ENCODE measurements around the gene NTRK3. TPM values are rescaled to one million over a fixed set of nuclear protein-coding genes. Genes with fewer than 3 reads are reported as not detected.

Gene NTRK3
- total RNA-seq, 4 donors from 2014 or later: 0.94 to 3.2 (median 1.8) TPM

GRCh38 chr15:88181613-88182012 is 74.9 kb downstream of the NTRK3 start:
- H3K27ac ChIP-seq: no peak overlapping the region
- intact Hi-C loops (cut with DNase I): no loop called here
- H3K27me3 ChIP-seq: no peaks in the 10 kb centered on the region
- 40 to 45% methylated on average over 6 of the region's 6 CpGs for WGBS, 2 donors
- TF ChIP-seq POLR2A (IDR thresholded peaks at IDR 0.05) (no peak), CTCF (IDR thresholded peaks at IDR 0.05) (no peak)
- H3K4me1 ChIP-seq: peaks cover 7 to 12% of the 10 kb centered on the region in 2 donors
- H3K36me3 ChIP-seq: no peaks in the 10 kb centered on the region
- no peak overlapping the region for H3K4me3 ChIP-seq (replicated peaks in 1 of 3)
- no peaks in the 10 kb centered on the region for H3K9me3 ChIP-seq
- peak; percentile 78 to 84 for DNase-seq

GRCh38 chr15:88179562-88179961 is 77.0 kb downstream of the NTRK3 start:
- TF ChIP-seq CTCF (IDR thresholded peaks at IDR 0.05) (no peak), POLR2A (IDR thresholded peaks at IDR 0.05) (no peak)
- WGBS, 2 donors: 93 to 98% methylated on average over 3 of the region's 3 CpGs
- no peak overlapping the region for H3K4me3 ChIP-seq (replicated peaks in 1 of 3)

GRCh38 chr15:88178631-88179030 is 77.9 kb downstream of the NTRK3 start:
- intact Hi-C loops (cut with DNase I): no loop called here
- no peaks in the 10 kb centered on the region for H3K9me3 ChIP-seq
- H3K27ac ChIP-seq: no peak overlapping the region
- TF ChIP-seq POLR2A (IDR thresholded peaks at IDR 0.05) (no peak), CTCF (IDR thresholded peaks at IDR 0.05) (no peak)
- H3K36me3 ChIP-seq: no peaks in the 10 kb centered on the region
- DNase-seq: no peak
- H3K4me1 ChIP-seq: peaks cover 7 to 12% of the 10 kb centered on the region in 2 donors
- WGBS, 2 donors: 86 to 89% methylated on average over 5 of the region's 5 CpGs
- no peaks in the 10 kb centered on the region for H3K27me3 ChIP-seq
- H3K4me3 ChIP-seq (replicated peaks in 1 of 3): no peak overlapping the region

More at GRCh38 chr15:88179562-88179961, 77.0 kb downstream of the NTRK3 start:
- no peaks in the 10 kb centered on the region for H3K9me3 ChIP-seq
- no peaks in the 10 kb centered on the region for H3K36me3 ChIP-seq
- H3K4me1 ChIP-seq: peaks cover 7 to 12% of the 10 kb centered on the region in 2 donors
- no peaks in the 10 kb centered on the region for H3K27me3 ChIP-seq
- intact Hi-C loops (cut with DNase I): no loop called here
- H3K27ac ChIP-seq: no peak overlapping the region
- DNase-seq: no peak

- intact Hi-C loops (cut with DNase I): no loop called here
- Histone ChIP-seq H3K4me1 (peaks cover 7 to 12% of the 10 kb centered on the region in 2 donors), H3K9me3 (no peaks in the 10 kb centered on the region), H3K27me3 (no peaks in the 10 kb centered on the region), H3K36me3 (no peaks in the 10 kb centered on the region), H3K4me3 (replicated peaks in 1 of 3) (no peak overlapping the region), H3K27ac (no peak overlapping the region)
- WGBS, 2 donors: 75 to 92% methylated on average over 1 of the region's 1 CpG
- DNase-seq: no peak
- TF ChIP-seq CTCF (IDR thresholded peaks at IDR 0.05) (no peak), POLR2A (IDR thresholded peaks at IDR 0.05) (no peak)
These were observed 79.1 kb downstream of the NTRK3 start for GRCh38 chr15:88177451-88177850.

- H3K27me3 ChIP-seq: no peaks in the 10 kb centered on the region
- intact Hi-C loops (cut with DNase I): no loop called here
- no peaks in the 10 kb centered on the region for H3K36me3 ChIP-seq
- no peak for TF ChIP-seq CTCF (IDR thresholded peaks at IDR 0.05)
- TF ChIP-seq POLR2A (IDR thresholded peaks at IDR 0.05): no peak
- no peak overlapping the region for H3K4me3 ChIP-seq (replicated peaks in 1 of 3)
- WGBS, 2 donors: 67 to 86% methylated on average over 4 of the region's 4 CpGs
- no peaks in the 10 kb centered on the region for H3K4me1 ChIP-seq
- no peak for DNase-seq
- no peak overlapping the region for H3K27ac ChIP-seq
- no peaks in the 10 kb centered on the region for H3K9me3 ChIP-seq
These were observed 82.0 kb downstream of the NTRK3 start for GRCh38 chr15:88174571-88174970.

All from thyroid gland (tissue), 4 donors.